Measurements from ENCODE around the gene IDH3G. TPM values are rescaled to one million over a fixed set of nuclear protein-coding genes. Genes with fewer than 3 reads are reported as not detected.
A peak's percentile ranks its signal among the peaks of the same experiment; 100 is the strongest.

IDH3G gene
- total and polyA plus RNA-seq, 7 donors = 54.2 to 89.5 (median 67.0) TPM

DNA sequence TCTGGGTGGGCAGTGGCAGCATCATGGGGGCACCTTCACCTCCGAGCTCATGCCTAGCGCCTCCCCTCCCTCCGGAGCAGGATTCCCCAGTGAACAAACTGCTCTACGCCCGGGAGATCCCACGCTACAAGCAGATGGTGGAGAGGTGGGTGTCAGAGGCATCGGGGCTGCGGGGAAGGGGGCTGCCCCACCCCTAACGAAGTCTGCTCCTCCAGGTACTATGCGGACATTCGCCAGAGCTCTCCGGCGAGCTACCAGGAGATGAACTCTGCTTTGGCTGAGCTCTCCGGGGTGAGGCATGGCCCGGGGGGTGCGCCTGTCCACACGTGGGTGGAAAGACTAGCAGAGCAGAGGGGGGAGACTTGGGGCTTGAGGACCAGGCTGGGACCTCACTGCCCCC, 16.0 kb downstream of the IDH3G start:
- Histone ChIP-seq H3K27me3 (peaks cover 0 to 3% (median 0%) of the 10 kb centered on the region in 3 donors), H3K9me3 (no peaks in the 10 kb centered on the region), H3K4me1 (peaks cover 0 to 32% (median 29%) of the 10 kb centered on the region in 4 donors), H3K4me3 (no peak overlapping the region), H3K27ac (no peak overlapping the region), H3K36me3 (peaks cover 0 to 24% (median 9%) of the 10 kb centered on the region in 4 donors)
- DNase-seq = no peak
- 55 to 66% methylated on average over 17 of the region's 17 CpGs for WGBS, 2 donors
- intact Hi-C loops (cut with DNase I) = no loop called here
- no peak for TF ChIP-seq POLR2AphosphoS5 (IDR thresholded peaks at IDR 0.05)
- no peak for TF ChIP-seq POLR2A (IDR thresholded peaks at IDR 0.05)
- TF ChIP-seq, protein P1, sequence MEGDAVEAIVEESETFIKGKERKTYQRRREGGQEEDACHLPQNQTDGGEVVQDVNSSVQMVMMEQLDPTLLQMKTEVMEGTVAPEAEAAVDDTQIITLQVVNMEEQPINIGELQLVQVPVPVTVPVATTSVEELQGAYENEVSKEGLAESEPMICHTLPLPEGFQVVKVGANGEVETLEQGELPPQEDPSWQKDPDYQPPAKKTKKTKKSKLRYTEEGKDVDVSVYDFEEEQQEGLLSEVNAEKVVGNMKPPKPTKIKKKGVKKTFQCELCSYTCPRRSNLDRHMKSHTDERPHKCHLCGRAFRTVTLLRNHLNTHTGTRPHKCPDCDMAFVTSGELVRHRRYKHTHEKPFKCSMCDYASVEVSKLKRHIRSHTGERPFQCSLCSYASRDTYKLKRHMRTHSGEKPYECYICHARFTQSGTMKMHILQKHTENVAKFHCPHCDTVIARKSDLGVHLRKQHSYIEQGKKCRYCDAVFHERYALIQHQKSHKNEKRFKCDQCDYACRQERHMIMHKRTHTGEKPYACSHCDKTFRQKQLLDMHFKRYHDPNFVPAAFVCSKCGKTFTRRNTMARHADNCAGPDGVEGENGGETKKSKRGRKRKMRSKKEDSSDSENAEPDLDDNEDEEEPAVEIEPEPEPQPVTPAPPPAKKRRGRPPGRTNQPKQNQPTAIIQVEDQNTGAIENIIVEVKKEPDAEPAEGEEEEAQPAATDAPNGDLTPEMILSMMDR (IDR thresholded peaks at IDR 0.05) = no peak
- no peak for TF ChIP-seq EP300 (IDR thresholded peaks at IDR 0.05)

DNA sequence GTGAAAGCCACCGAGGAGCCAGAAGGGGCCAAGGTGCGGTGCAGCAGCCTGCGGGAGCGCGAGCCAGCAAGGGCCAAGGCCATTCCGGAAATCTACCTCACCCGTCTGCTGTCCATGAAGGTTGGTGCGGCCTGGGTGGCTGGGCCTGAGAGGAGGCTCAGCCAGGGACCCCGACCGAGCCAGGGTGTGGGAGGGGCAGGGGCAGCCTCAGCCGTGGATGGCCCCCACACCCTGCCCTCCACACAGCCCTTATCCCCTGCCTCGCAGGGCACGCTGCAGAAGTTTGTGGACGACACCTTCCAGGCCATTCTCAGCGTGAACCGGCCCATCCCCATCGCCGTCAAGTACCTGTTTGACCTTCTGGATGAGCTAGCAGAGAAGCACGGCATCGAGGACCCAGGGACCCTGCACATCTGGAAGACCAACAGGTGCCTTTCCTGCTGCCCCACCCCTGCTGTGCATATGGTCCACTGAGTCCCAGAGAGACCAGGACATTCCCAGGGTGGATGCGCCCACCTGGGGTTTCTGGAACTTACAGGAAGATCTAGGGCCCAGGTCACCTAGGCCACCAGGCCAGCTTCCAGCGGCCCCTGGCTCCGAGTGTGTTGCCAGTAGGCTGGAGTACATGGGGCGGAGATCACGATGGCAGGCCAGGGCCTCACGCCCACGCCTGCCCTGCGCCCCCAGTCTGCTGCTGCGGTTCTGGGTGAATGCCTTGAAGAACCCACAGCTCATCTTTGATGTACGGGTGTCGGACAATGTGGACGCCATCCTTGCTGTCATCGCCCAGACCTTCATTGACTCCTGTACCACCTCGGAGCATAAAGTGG, 16.7 kb downstream of the IDH3G start:
- DNase-seq = no peak
- intact Hi-C loops (cut with DNase I) = no loop called here
- peaks cover 0 to 3% (median 0%) of the 10 kb centered on the region in 3 donors for H3K27me3 ChIP-seq
- no peaks in the 10 kb centered on the region for H3K9me3 ChIP-seq
- no peak overlapping the region for H3K4me3 ChIP-seq
- 77 to 87% methylated on average over 34 of the region's 34 CpGs for WGBS, 2 donors
- peaks cover 0 to 28% (median 9%) of the 10 kb centered on the region in 4 donors for H3K36me3 ChIP-seq
- TF ChIP-seq, protein P1 (IDR thresholded peaks at IDR 0.05) = no peak
- TF ChIP-seq POLR2AphosphoS5 (IDR thresholded peaks at IDR 0.05) (no peak), POLR2A (IDR thresholded peaks at IDR 0.05) (no peak), EP300 (IDR thresholded peaks at IDR 0.05) (no peak)
- peaks cover 0 to 28% (median 26%) of the 10 kb centered on the region in 4 donors for H3K4me1 ChIP-seq
- no peak overlapping the region for H3K27ac ChIP-seq

DNA sequence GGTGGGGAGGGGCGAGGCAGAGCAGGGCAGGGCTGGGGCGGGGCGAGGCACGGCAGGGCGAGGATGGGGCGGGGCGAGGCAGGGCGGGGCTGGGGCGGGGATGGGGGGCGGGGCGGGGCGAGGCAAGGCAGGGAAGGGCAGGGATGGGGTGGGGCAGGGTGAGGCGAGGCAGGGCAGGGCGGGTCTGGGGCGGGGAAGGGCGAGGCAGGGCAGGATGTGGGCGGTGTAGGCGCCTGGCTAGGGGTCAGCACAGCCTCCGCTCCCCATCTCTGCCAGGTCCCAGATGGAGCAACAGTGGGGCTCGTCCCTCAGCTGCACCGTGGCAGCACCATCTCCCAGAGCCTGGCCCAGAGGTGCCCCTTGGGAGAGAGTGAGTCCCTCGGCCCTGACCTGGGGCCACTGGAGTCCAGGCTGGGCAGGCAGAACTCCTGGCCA, 17.5 kb downstream of the IDH3G start:
- H3K27ac ChIP-seq = no peak overlapping the region
- 45 to 83% methylated on average over 17 to 21 of the region's 22 CpGs for WGBS, 2 donors
- intact Hi-C loops (cut with DNase I) = no loop called here
- H3K4me3 ChIP-seq = no peak overlapping the region
- no peak for TF ChIP-seq POLR2AphosphoS5 (IDR thresholded peaks at IDR 0.05)
- TF ChIP-seq, protein P1 (IDR thresholded peaks at IDR 0.05) = no peak
- no peak for TF ChIP-seq EP300 (IDR thresholded peaks at IDR 0.05)
- no peak for TF ChIP-seq POLR2A (IDR thresholded peaks at IDR 0.05)
- H3K36me3 ChIP-seq = peaks cover 0 to 34% (median 9%) of the 10 kb centered on the region in 4 donors
- no peaks in the 10 kb centered on the region for H3K9me3 ChIP-seq
- peaks cover 0 to 19% (median 18%) of the 10 kb centered on the region in 4 donors for H3K4me1 ChIP-seq
- peak; percentile 36 for DNase-seq
- peaks cover 0 to 3% (median 0%) of the 10 kb centered on the region in 3 donors for H3K27me3 ChIP-seq

DNA sequence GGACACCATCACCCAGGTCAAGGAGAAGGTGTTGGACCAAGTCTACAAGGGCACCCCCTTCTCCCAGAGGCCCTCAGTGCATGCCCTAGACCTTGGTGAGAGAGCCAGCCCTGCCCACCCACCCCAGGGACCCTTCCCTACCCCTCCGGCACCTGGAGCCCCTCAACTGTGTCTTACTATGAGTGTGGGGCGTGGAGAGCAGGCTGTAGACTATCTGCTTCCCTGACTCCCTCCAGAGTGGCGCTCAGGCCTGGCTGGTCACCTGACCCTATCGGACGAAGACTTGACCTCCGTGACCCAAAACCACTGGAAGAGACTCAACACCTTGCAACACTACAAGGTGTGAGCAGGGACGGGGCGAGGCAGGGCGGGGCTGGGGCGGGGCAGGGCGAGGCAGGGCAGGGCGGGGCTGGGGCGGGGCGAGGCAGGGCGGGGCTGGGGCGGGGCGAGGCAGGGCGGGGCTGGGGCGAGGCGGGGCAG, 18.0 kb downstream of the IDH3G start:
- TF ChIP-seq POLR2AphosphoS5 (IDR thresholded peaks at IDR 0.05) = no peak
- no peak for TF ChIP-seq EP300 (IDR thresholded peaks at IDR 0.05)
- TF ChIP-seq, protein P1 (IDR thresholded peaks at IDR 0.05) = no peak
- TF ChIP-seq POLR2A (IDR thresholded peaks at IDR 0.05) = no peak
- H3K4me1 ChIP-seq = peaks cover 0 to 15% (median 13%) of the 10 kb centered on the region in 4 donors
- intact Hi-C loops (cut with DNase I) = no loop called here
- no peaks in the 10 kb centered on the region for H3K9me3 ChIP-seq
- 60 to 81% methylated on average over 13 to 15 of the region's 20 CpGs for WGBS, 2 donors
- H3K27ac ChIP-seq = no peak overlapping the region
- H3K4me3 ChIP-seq = no peak overlapping the region
- no peak for DNase-seq
- H3K36me3 ChIP-seq = peaks cover 0 to 39% (median 9%) of the 10 kb centered on the region in 4 donors
- peaks cover 0 to 3% (median 0%) of the 10 kb centered on the region in 3 donors for H3K27me3 ChIP-seq
